ENCODE results near the gene SCN2A.

DNA sequence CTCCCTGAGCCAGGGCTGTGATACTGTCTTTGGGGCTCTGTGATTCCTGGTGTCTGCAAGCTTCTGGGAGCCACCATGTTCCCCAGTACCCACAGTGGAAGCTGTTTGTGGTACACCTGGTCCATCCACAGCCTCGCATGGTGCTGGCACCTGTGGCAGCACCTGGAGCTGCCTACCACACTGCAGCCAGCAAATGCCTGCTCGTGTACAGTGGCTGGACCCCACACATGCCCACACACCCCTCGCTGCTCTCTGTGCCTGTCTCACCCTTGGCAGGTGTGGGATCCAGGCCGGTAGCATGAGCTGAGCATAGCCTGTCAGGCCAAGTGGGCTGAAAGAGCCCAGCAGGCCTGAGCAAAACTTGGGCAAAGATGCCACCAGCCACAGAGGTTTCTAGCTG is 188.5 kb downstream of the SCN2A start:
- TF ChIP-seq, protein P1, sequence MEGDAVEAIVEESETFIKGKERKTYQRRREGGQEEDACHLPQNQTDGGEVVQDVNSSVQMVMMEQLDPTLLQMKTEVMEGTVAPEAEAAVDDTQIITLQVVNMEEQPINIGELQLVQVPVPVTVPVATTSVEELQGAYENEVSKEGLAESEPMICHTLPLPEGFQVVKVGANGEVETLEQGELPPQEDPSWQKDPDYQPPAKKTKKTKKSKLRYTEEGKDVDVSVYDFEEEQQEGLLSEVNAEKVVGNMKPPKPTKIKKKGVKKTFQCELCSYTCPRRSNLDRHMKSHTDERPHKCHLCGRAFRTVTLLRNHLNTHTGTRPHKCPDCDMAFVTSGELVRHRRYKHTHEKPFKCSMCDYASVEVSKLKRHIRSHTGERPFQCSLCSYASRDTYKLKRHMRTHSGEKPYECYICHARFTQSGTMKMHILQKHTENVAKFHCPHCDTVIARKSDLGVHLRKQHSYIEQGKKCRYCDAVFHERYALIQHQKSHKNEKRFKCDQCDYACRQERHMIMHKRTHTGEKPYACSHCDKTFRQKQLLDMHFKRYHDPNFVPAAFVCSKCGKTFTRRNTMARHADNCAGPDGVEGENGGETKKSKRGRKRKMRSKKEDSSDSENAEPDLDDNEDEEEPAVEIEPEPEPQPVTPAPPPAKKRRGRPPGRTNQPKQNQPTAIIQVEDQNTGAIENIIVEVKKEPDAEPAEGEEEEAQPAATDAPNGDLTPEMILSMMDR (conservative IDR thresholded peaks at IDR 0.05; ENCODE audit: low read depth, low read length), result no peak
- no peak for TF ChIP-seq EZH2 (IDR thresholded peaks at IDR 0.05; ENCODE audit: low read length, unreplicated experiment)
